ENCODE measurements around the gene TSPAN7. TPM values are rescaled to one million over a fixed set of nuclear protein-coding genes. Genes with fewer than 3 reads are reported as not detected.

TSPAN7 gene
- total and polyA plus RNA-seq, 2 of the 4 experiments (the other 2 are of a cell fraction), result not detected

DNA sequence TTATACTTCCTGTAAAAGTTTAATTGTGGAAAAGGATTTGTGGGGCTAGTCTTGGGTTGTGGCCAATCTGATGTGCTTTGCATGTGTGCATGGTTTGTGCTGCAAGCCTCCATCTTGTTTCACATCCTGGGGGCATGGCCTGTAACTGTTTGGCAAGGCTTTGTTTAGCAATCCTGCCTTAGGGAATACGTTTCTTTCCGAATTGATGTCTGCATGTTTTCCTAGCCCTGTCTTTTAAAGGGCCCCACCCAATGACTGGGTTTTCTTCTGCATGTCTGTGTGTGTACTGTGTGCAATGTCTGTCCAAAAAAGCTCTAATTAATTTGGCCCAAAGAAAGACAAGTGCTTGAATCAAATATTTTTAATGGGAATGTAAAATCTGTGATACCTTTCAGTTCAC lies 165.3 kb downstream of the TSPAN7 start:
- Histone ChIP-seq H4K5ac (ENCODE audit: low read depth, low read length) (no peak overlapping the region), H3K27me3 (ENCODE audit: control insufficient read depth, insufficient read depth, low read length) (no peaks in the 10 kb centered on the region; the same call in 1 of the 2 replicates), H2BK15ac (ENCODE audit: low read depth, low read length) (no peak overlapping the region), H3K9me1 (ENCODE audit: insufficient read depth, low read length) (no peaks in the 10 kb centered on the region), H2AK5ac (ENCODE audit: low read depth, low read length) (no peak overlapping the region), H3K18ac (ENCODE audit: low read depth, low read length) (no peak overlapping the region), H3K56ac (ENCODE audit: extremely low read depth, insufficient read depth, low read length) (no peak overlapping the region), H3K14ac (replicated peaks; ENCODE audit: low read depth, low read length) (no peak overlapping the region), H3K79me1 (ENCODE audit: low read depth in 1 of 2, low read length in 2 of 2) (no peaks in the 10 kb centered on the region), H3K4ac (ENCODE audit: low read depth, low read length) (no peak overlapping the region), H3K4me1 (ENCODE audit: control insufficient read depth, insufficient read depth, low read length) (no peaks in the 10 kb centered on the region), H4K8ac (ENCODE audit: low read depth in 2 of 2, low read length in 2 of 2) (no peak overlapping the region), H4K91ac (ENCODE audit: insufficient read depth, low read depth, low read length) (no peak overlapping the region), H3K4me3 (ENCODE audit: insufficient read depth, low read depth, low read length) (no peak overlapping the region), H2BK120ac (ENCODE audit: low read depth, low read length) (no peak overlapping the region), H3K9ac (ENCODE audit: low read depth, low read length) (no peak overlapping the region), H3K9me3 (ENCODE audit: control insufficient read depth, insufficient read depth, low read length) (no peaks in the 10 kb centered on the region), H2BK20ac (ENCODE audit: low read depth, low read length) (no peak overlapping the region), H3K23ac (ENCODE audit: low read depth, low read length) (no peak overlapping the region), H2AFZ (replicated peaks; ENCODE audit: low read length, poor library complexity) (no peak overlapping the region), H4K20me1 (ENCODE audit: insufficient read depth, low read length) (no peaks in the 10 kb centered on the region), H3K4me2 (ENCODE audit: low read depth, low read length) (no peak overlapping the region), H3K27ac (ENCODE audit: insufficient read depth, low read length) (no peak overlapping the region), H3K36me3 (ENCODE audit: control insufficient read depth, insufficient read depth, low read length) (no peaks in the 10 kb centered on the region), H2AK9ac (replicated peaks; ENCODE audit: low read depth, low read length, poor library complexity) (no peak overlapping the region), H2BK5ac (ENCODE audit: low read depth, low read length, poor library complexity, severe bottlenecking) (no peak overlapping the region)
- ATAC-seq (ENCODE audit: low read depth) (no peak), DNase-seq (no peak)
- CTCF ChIA-PET, result no interaction called here
- dilution Hi-C loops (cut with HindIII; ENCODE audit: low sequenced_read_pairs, unreplicated experiment), result no loop called here
- intact Hi-C loops (cut with micrococcal nuclease), result no loop called here
- POLR2A ChIA-PET (ENCODE audit: unreplicated experiment), result no interaction called here
- in situ Hi-C loops (cut with MboI; ENCODE audit: low sequenced_read_pairs), result no loop called here
- TF ChIP-seq BHLHE40 (IDR thresholded peaks at IDR 0.05; ENCODE audit: low read depth, low read length) (no peak), NFE2L2 (IDR thresholded peaks at IDR 0.05; ENCODE audit: low read depth, low read length) (no peak), RAD21 (IDR thresholded peaks at IDR 0.05; ENCODE audit: low read length) (no peak), ELK1 (IDR thresholded peaks at IDR 0.05; ENCODE audit: borderline replicate concordance, low read depth, low read length) (no peak), CTCF (conservative IDR thresholded peaks at IDR 0.05; ENCODE audit: low read depth, low read length) (no peak), MAFK (IDR thresholded peaks at IDR 0.05; ENCODE audit: low read depth, low read length) (no peak), MAZ (IDR thresholded peaks at IDR 0.05; ENCODE audit: borderline replicate concordance, low read depth, low read length) (no peak), CEBPB (IDR thresholded peaks at IDR 0.05; ENCODE audit: low read depth, low read length) (no peak), RCOR1 (IDR thresholded peaks at IDR 0.05; ENCODE audit: insufficient replicate concordance, low read length) (no peak)
- no CpG with 5 or more reads among the region's 2 CpGs for WGBS, 2 experiments (ENCODE audit: extremely low coverage in 2 of 2, insufficient read length in 1 of 2)
- no TSS peak for BruUV-seq (replicated peaks)

Measured in IMR-90 (cell line).